Activated B cell treated with CpG ODN at 0.5 μM for 24 hours (primary cell): ENCODE measurements around the gene GSTT4. TPM values are rescaled to one million over a fixed set of nuclear protein-coding genes. Genes with fewer than 3 reads are reported as not detected.
"Not testable (repeated sequence)": the region's sequence is repeated elsewhere in the genome, so short reads cannot be mapped to it uniquely, and the experiment has no call there.

ENCODE experiments used
- ATAC-seq: fragments of 200-7000 bp; cut with Tn5 transposase; one replicate; pipeline ENCODE4 v1.10.0; 2021; ENCODE audit warnings: low read depth, mild to moderate bottlenecking, moderate library complexity
- CTCF ChIA-PET: fragments of 350-600 bp; sonication (Branson Sonifier 250); formaldehyde crosslinking; loops from one replicate; lab custom pipeline; 2021; ENCODE audit warnings: antibody characterized with exemption; lab: Charles Lee
- POLR2A ChIA-PET: fragments of 350-600 bp; sonication (Branson Sonifier 250); formaldehyde crosslinking; loops from one replicate; lab custom pipeline; 2021; ENCODE audit warnings: antibody characterized with exemption; lab: Charles Lee
- DNase-seq: peaks from one replicate; pipeline ENCODE4 v3.0.0; 2022
- H3K27ac Mint-ChIP-seq: one replicate; pipeline ENCODE4 v1.8.0; 2020; ENCODE audit warnings: mixed read lengths
- H3K27me3 Mint-ChIP-seq: one replicate; pipeline ENCODE4 v1.8.0; 2021; ENCODE audit warnings: mixed read lengths
- H3K36me3 Mint-ChIP-seq: one replicate; pipeline ENCODE4 v1.8.0; 2021; ENCODE audit warnings: low read depth, mixed read lengths
- H3K4me1 Mint-ChIP-seq: one replicate; pipeline ENCODE4 v1.8.0; 2021; ENCODE audit warnings: mixed read lengths
- H3K4me3 Mint-ChIP-seq: one replicate; pipeline ENCODE4 v1.8.0; 2020; ENCODE audit warnings: mild to moderate bottlenecking, mixed read lengths
- H3K9me3 Mint-ChIP-seq: one replicate; pipeline ENCODE4 v1.8.0; 2020; ENCODE audit warnings: mixed read lengths
- CTCF ChIP-seq: fragments of 200-600 bp; IDR thresholded peaks from one replicate; pipeline ENCODE4 v1.8.0; 2022; ENCODE audit warnings: antibody characterized with exemption, mild to moderate bottlenecking
- intact Hi-C: fragments of 100-400 bp; cut with micrococcal nuclease; formaldehyde crosslinking; loops from one replicate; pipeline ENCODE4 v1.15.1; 2024
- total RNA-seq: library from RNA; stranded (reverse); gene quantifications from 2 replicates; pipeline ENCODE4 v1.2.3, GENCODE V29; 2022

The GSTT4 gene
- total RNA-seq, 1 donor from 2014 or later, result not detected

GRCh38 chr22:23997092-23997491, 8.2 kb downstream of the GSTT4 start:
- CTCF ChIA-PET, result interaction anchor here (0.6 kb wide), 1 partner anchor 231 kb away, joined by 5 read pairs; no protein-coding TSS in a partner anchor
- H3K4me1 Mint-ChIP-seq, result peaks cover 4% of the 10 kb centered on the region
- no peaks in the 10 kb centered on the region for H3K36me3 Mint-ChIP-seq
- no peak for ATAC-seq
- H3K27ac Mint-ChIP-seq, result no peak overlapping the region
- H3K9me3 Mint-ChIP-seq, result no peaks in the 10 kb centered on the region
- intact Hi-C loops, result no loop called here
- no peak for TF ChIP-seq CTCF
- H3K27me3 Mint-ChIP-seq, result no peaks in the 10 kb centered on the region
- POLR2A ChIA-PET, result no interaction called here
- no peak for DNase-seq
- no peak overlapping the region for H3K4me3 Mint-ChIP-seq

GRCh38 chr22:23993581-23994177, 11.6 kb downstream of the GSTT4 start:
- POLR2A ChIA-PET, H3K9me3 Mint-ChIP-seq, DNase-seq, H3K27me3 Mint-ChIP-seq, CTCF ChIA-PET, intact Hi-C loops, ATAC-seq, H3K36me3 Mint-ChIP-seq, H3K4me1 Mint-ChIP-seq, H3K4me3 Mint-ChIP-seq, H3K27ac Mint-ChIP-seq: not testable (repeated sequence)

GRCh38 chr22:23993080-23993479, 12.2 kb downstream of the GSTT4 start:
- DNase-seq, intact Hi-C loops, POLR2A ChIA-PET, H3K27me3 Mint-ChIP-seq, H3K4me3 Mint-ChIP-seq, H3K36me3 Mint-ChIP-seq, H3K27ac Mint-ChIP-seq, CTCF ChIA-PET, ATAC-seq, H3K9me3 Mint-ChIP-seq, H3K4me1 Mint-ChIP-seq: not testable (repeated sequence)

- H3K27me3 Mint-ChIP-seq, H3K4me3 Mint-ChIP-seq, H3K9me3 Mint-ChIP-seq, H3K4me1 Mint-ChIP-seq, DNase-seq, POLR2A ChIA-PET, ATAC-seq, H3K36me3 Mint-ChIP-seq, H3K27ac Mint-ChIP-seq, CTCF ChIA-PET: not testable (repeated sequence)
- intact Hi-C loops, result loop anchor here (5.0 to 10.0 kb wide), 3 partner anchors 185 to 768 kb away; no protein-coding TSS in a partner anchor
These were observed 15.5 kb downstream of the GSTT4 start for GRCh38 chr22:23989583-23990244.

GRCh38 chr22:23986538-23987178, 18.6 kb downstream of the GSTT4 start:
- H3K4me1 Mint-ChIP-seq, CTCF ChIA-PET, H3K4me3 Mint-ChIP-seq, H3K27ac Mint-ChIP-seq, H3K9me3 Mint-ChIP-seq, H3K36me3 Mint-ChIP-seq, H3K27me3 Mint-ChIP-seq, POLR2A ChIA-PET, DNase-seq, ATAC-seq: not testable (repeated sequence)
- intact Hi-C loops, result loop anchor here (5.0 to 10.0 kb wide), 3 partner anchors 188 to 771 kb away; no protein-coding TSS in a partner anchor

- H3K4me3 Mint-ChIP-seq, POLR2A ChIA-PET: not testable (repeated sequence)
These were observed 19.2 kb downstream of the GSTT4 start for GRCh38 chr22:23986089-23986488.

GRCh38 chr22:23984430-23984829, 20.8 kb downstream of the GSTT4 start:
- no peak for TF ChIP-seq CTCF
- no peaks in the 10 kb centered on the region for H3K36me3 Mint-ChIP-seq
- H3K4me1 Mint-ChIP-seq, result no peaks in the 10 kb centered on the region
- no peak overlapping the region for H3K27ac Mint-ChIP-seq
- ChIA-PET POLR2A (no interaction called here), CTCF (no interaction called here)
- no peak overlapping the region for H3K4me3 Mint-ChIP-seq
- H3K9me3 Mint-ChIP-seq, result no peaks in the 10 kb centered on the region
- ATAC-seq (peak; percentile 91), DNase-seq (no peak)
- intact Hi-C loops, result loop anchor here (5.0 to 10.0 kb wide), 3 partner anchors 190 to 540 kb away; partner anchors contain the start of gene GGT5
- H3K27me3 Mint-ChIP-seq, result no peaks in the 10 kb centered on the region

More at GRCh38 chr22:23986089-23986488, 19.2 kb downstream of the GSTT4 start:
- H3K36me3 Mint-ChIP-seq, H3K27ac Mint-ChIP-seq, CTCF ChIA-PET, H3K4me1 Mint-ChIP-seq, H3K9me3 Mint-ChIP-seq, ATAC-seq, H3K27me3 Mint-ChIP-seq, DNase-seq: not testable (repeated sequence)
- intact Hi-C loops, result loop anchor here (5.0 to 10.0 kb wide), 3 partner anchors 189 to 771 kb away; no protein-coding TSS in a partner anchor

GRCh38 chr22:23980567-23980966, 24.7 kb downstream of the GSTT4 start:
- CTCF ChIA-PET, H3K27me3 Mint-ChIP-seq, H3K9me3 Mint-ChIP-seq, ATAC-seq, POLR2A ChIA-PET, H3K4me1 Mint-ChIP-seq, H3K27ac Mint-ChIP-seq, DNase-seq, H3K4me3 Mint-ChIP-seq, H3K36me3 Mint-ChIP-seq: not testable (repeated sequence)
- intact Hi-C loops, result loop anchor here (5.0 to 10.0 kb wide), 3 partner anchors 194 to 544 kb away; partner anchors contain the start of gene GGT5

- H3K4me3 Mint-ChIP-seq, DNase-seq, POLR2A ChIA-PET, CTCF ChIA-PET, H3K4me1 Mint-ChIP-seq, H3K9me3 Mint-ChIP-seq, H3K27me3 Mint-ChIP-seq, ATAC-seq, H3K27ac Mint-ChIP-seq, H3K36me3 Mint-ChIP-seq: not testable (repeated sequence)
- intact Hi-C loops, result loop anchor here (5.0 to 10.0 kb wide), 4 partner anchors 65 to 545 kb away; partner anchors contain the start of gene GGT5
These were observed 25.6 kb downstream of the GSTT4 start, which contains the start of gene GSTT2 for GRCh38 chr22:23979557-23980240. Gene GSTT2, plus strand, starts transcription at chr22:23980134.
